ENCODE results near the gene FZD7.

The FZD7 gene

GRCh38 chr2:202033317-202034248, at the start of gene FZD7:
FZD7 (plus strand) TSS chr2:202033855; CDS start chr2:202034648, 793 bp downstream.
- DNase-seq: peak; percentile 85

GRCh38 chr2:201984333-201984732, 49.3 kb upstream of the FZD7 start:
- no peak for DNase-seq

GRCh38 chr2:201984800-201985525, 48.7 kb upstream of the FZD7 start:
- no peak for DNase-seq

- no peak for DNase-seq
Measured at GRCh38 chr2:201985728-201986462, 47.8 kb upstream of the FZD7 start.

GRCh38 chr2:201986463-201986735, 47.3 kb upstream of the FZD7 start:
- DNase-seq: no peak

GRCh38 chr2:201987426-201987825, 46.2 kb upstream of the FZD7 start:
- DNase-seq: no peak

GRCh38 chr2:201990069-201990468, 43.6 kb upstream of the FZD7 start:
- no peak for DNase-seq

- no peak for DNase-seq
Measured at GRCh38 chr2:201992960-201993359, 40.7 kb upstream of the FZD7 start.

GRCh38 chr2:201994973-201995638, 38.5 kb upstream of the FZD7 start:
- no peak for DNase-seq

GRCh38 chr2:201996006-201996405, 37.6 kb upstream of the FZD7 start:
- DNase-seq: no peak

GRCh38 chr2:201996679-201997314, 36.9 kb upstream of the FZD7 start:
- no peak for DNase-seq

- DNase-seq: no peak
Measured at GRCh38 chr2:201999279-201999678, 34.4 kb upstream of the FZD7 start.

GRCh38 chr2:202001826-202002225, 31.8 kb upstream of the FZD7 start:
- no peak for DNase-seq

- DNase-seq: no peak
Measured at GRCh38 chr2:202002381-202002780, 31.3 kb upstream of the FZD7 start.

- DNase-seq: no peak
Measured at GRCh38 chr2:202005272-202005887, 28.3 kb upstream of the FZD7 start.

- peak; percentile 5 for DNase-seq
Measured at GRCh38 chr2:202006301-202006700, 27.4 kb upstream of the FZD7 start.

GRCh38 chr2:202007015-202007982, 26.4 kb upstream of the FZD7 start:
- no peak for DNase-seq

- DNase-seq: no peak
Measured at GRCh38 chr2:202007983-202008354, 25.7 kb upstream of the FZD7 start.

- no peak for DNase-seq
Measured at GRCh38 chr2:202009019-202009481, 24.6 kb upstream of the FZD7 start.

GRCh38 chr2:202009581-202009980, 24.1 kb upstream of the FZD7 start:
- no peak for DNase-seq

GRCh38 chr2:202014318-202014717, 19.3 kb upstream of the FZD7 start:
- no peak for DNase-seq
